ENCODE measurements around the gene AKIRIN2.

AKIRIN2 gene

GRCh38 chr6:87738744-87739143, 36.7 kb upstream of the AKIRIN2 start:
- H3K9me3 ChIP-seq (ENCODE audit: control extremely low read depth in 1 of 5, control insufficient read depth in 4 of 5, insufficient read depth in 2 of 5, low read depth in 1 of 5, low read length in 4 of 5) = no peaks in the 10 kb centered on the region
- no CpG with 5 or more reads among the region's 4 CpGs for WGBS (ENCODE audit: insufficient coverage)
- H3K27me3 ChIP-seq (replicated peaks in 2 of 5; ENCODE audit: control insufficient read depth in 4 of 5, insufficient read depth in 5 of 5, low read length in 4 of 5) = no peaks in the 10 kb centered on the region
- no peaks in the 10 kb centered on the region for H3K36me3 ChIP-seq (ENCODE audit: control insufficient read depth in 4 of 4, insufficient read depth in 4 of 4, low read length in 3 of 4)
- no peak for DNase-seq
- no peak overlapping the region for H3K4me3 ChIP-seq (ENCODE audit: control insufficient read depth in 1 of 7, extremely low read depth in 1 of 7, insufficient read depth in 4 of 7, low read depth in 2 of 7, low read length in 6 of 7)
- CTCF ChIA-PET = interaction anchor here (0.9 to 1.2 kb wide), 2 partner anchors 13 to 15 kb away, joined by 3 to 5 read pairs; no protein-coding TSS in a partner anchor
- no peak overlapping the region for H3K27ac ChIP-seq (ENCODE audit: insufficient read depth in 1 of 2, low read depth in 1 of 2, low read length in 2 of 2, poor library complexity in 1 of 2, severe bottlenecking in 2 of 2)
- POLR2A ChIA-PET = interaction anchor here (0.6 kb wide), 1 partner anchor 10 kb away, joined by 5 read pairs; no protein-coding TSS in a partner anchor
- peaks cover 0 to 3% (median 1%) of the 10 kb centered on the region in 4 experiments for H3K4me1 ChIP-seq (ENCODE audit: control extremely low read depth in 1 of 4, control insufficient read depth in 4 of 4, insufficient read depth in 4 of 4, low read length in 3 of 4)

- Histone ChIP-seq H3K4me3 (ENCODE audit: control insufficient read depth in 1 of 7, extremely low read depth in 1 of 7, insufficient read depth in 4 of 7, low read depth in 2 of 7, low read length in 6 of 7) (no peak overlapping the region), H3K27ac (ENCODE audit: insufficient read depth in 1 of 2, low read depth in 1 of 2, low read length in 2 of 2, poor library complexity in 1 of 2, severe bottlenecking in 2 of 2) (no peak overlapping the region), H3K36me3 (ENCODE audit: control insufficient read depth in 4 of 4, insufficient read depth in 4 of 4, low read length in 3 of 4) (no peaks in the 10 kb centered on the region), H3K4me1 (ENCODE audit: control extremely low read depth in 1 of 4, control insufficient read depth in 4 of 4, insufficient read depth in 4 of 4, low read length in 3 of 4) (peaks cover 0 to 3% (median 1%) of the 10 kb centered on the region in 4 experiments), H3K9me3 (ENCODE audit: control extremely low read depth in 1 of 5, control insufficient read depth in 4 of 5, insufficient read depth in 2 of 5, low read depth in 1 of 5, low read length in 4 of 5) (no peaks in the 10 kb centered on the region), H3K27me3 (replicated peaks in 2 of 5; ENCODE audit: control insufficient read depth in 4 of 5, insufficient read depth in 5 of 5, low read length in 4 of 5) (no peaks in the 10 kb centered on the region)
- POLR2A ChIA-PET = no interaction called here
- CTCF ChIA-PET = interaction anchor here (1.2 kb wide), 1 partner anchor 15 kb away, joined by 3 read pairs; no protein-coding TSS in a partner anchor
- WGBS (ENCODE audit: insufficient coverage) = 100% methylated on average over 3 of the region's 3 CpGs
- DNase-seq = no peak
Measured at GRCh38 chr6:87738000-87738399, 36.0 kb upstream of the AKIRIN2 start.

GRCh38 chr6:87736809-87737540, 34.9 kb upstream of the AKIRIN2 start:
- ChIA-PET CTCF (no interaction called here), POLR2A (no interaction called here)
- no peak overlapping the region for H3K4me3 ChIP-seq (ENCODE audit: control insufficient read depth in 1 of 7, extremely low read depth in 1 of 7, insufficient read depth in 4 of 7, low read depth in 2 of 7, low read length in 6 of 7)
- H3K36me3 ChIP-seq (ENCODE audit: control insufficient read depth in 4 of 4, insufficient read depth in 4 of 4, low read length in 3 of 4) = no peaks in the 10 kb centered on the region
- no peaks in the 10 kb centered on the region for H3K9me3 ChIP-seq (ENCODE audit: control extremely low read depth in 1 of 5, control insufficient read depth in 4 of 5, insufficient read depth in 2 of 5, low read depth in 1 of 5, low read length in 4 of 5)
- H3K27me3 ChIP-seq (replicated peaks in 2 of 5; ENCODE audit: control insufficient read depth in 4 of 5, insufficient read depth in 5 of 5, low read length in 4 of 5) = no peaks in the 10 kb centered on the region
- no peak for DNase-seq
- no peak overlapping the region for H3K27ac ChIP-seq (ENCODE audit: insufficient read depth in 1 of 2, low read depth in 1 of 2, low read length in 2 of 2, poor library complexity in 1 of 2, severe bottlenecking in 2 of 2)
- no CpG with 5 or more reads among the region's 5 CpGs for WGBS (ENCODE audit: insufficient coverage)
- H3K4me1 ChIP-seq (ENCODE audit: control extremely low read depth in 1 of 4, control insufficient read depth in 4 of 4, insufficient read depth in 4 of 4, low read length in 3 of 4) = peaks cover 5 to 9% (median 6%) of the 10 kb centered on the region in 4 experiments

- no peaks in the 10 kb centered on the region for H3K27me3 ChIP-seq (replicated peaks in 2 of 5; ENCODE audit: control insufficient read depth in 4 of 5, insufficient read depth in 5 of 5, low read length in 4 of 5)
- H3K4me3 ChIP-seq (ENCODE audit: control insufficient read depth in 1 of 7, extremely low read depth in 1 of 7, insufficient read depth in 4 of 7, low read depth in 2 of 7, low read length in 6 of 7) = peak overlapping the region in 4 of 7 experiments; percentile 24 to 50 (median 34)
- no peaks in the 10 kb centered on the region for H3K36me3 ChIP-seq (ENCODE audit: control insufficient read depth in 4 of 4, insufficient read depth in 4 of 4, low read length in 3 of 4)
- peak; percentile 90 to 96 (median 95) for DNase-seq
- H3K27ac ChIP-seq (ENCODE audit: insufficient read depth in 1 of 2, low read depth in 1 of 2, low read length in 2 of 2, poor library complexity in 1 of 2, severe bottlenecking in 2 of 2) = peak overlapping the region in 1 of 2 experiments; percentile 67
- peaks cover 5 to 35% (median 21%) of the 10 kb centered on the region in 4 experiments for H3K4me1 ChIP-seq (ENCODE audit: control extremely low read depth in 1 of 4, control insufficient read depth in 4 of 4, insufficient read depth in 4 of 4, low read length in 3 of 4)
- 0% methylated on average over 3 of the region's 4 CpGs for WGBS (ENCODE audit: insufficient coverage)
- ChIA-PET CTCF (interaction anchor here (0.6 to 2.0 kb wide), 4 partner anchors 9 to 1133 kb away, joined by 3 to 6 read pairs (median 4); no protein-coding TSS in a partner anchor), POLR2A (interaction anchor here (0.7 kb wide), 1 partner anchor 30 kb away, joined by 8 read pairs; no protein-coding TSS in a partner anchor)
- no peaks in the 10 kb centered on the region for H3K9me3 ChIP-seq (ENCODE audit: control extremely low read depth in 1 of 5, control insufficient read depth in 4 of 5, insufficient read depth in 2 of 5, low read depth in 1 of 5, low read length in 4 of 5)
Measured at GRCh38 chr6:87731818-87732661, 30.0 kb upstream of the AKIRIN2 start.

- DNase-seq = no peak
- no peaks in the 10 kb centered on the region for H3K27me3 ChIP-seq (replicated peaks in 2 of 5; ENCODE audit: control insufficient read depth in 4 of 5, insufficient read depth in 5 of 5, low read length in 4 of 5)
- no peak overlapping the region for H3K4me3 ChIP-seq (ENCODE audit: control insufficient read depth in 1 of 7, extremely low read depth in 1 of 7, insufficient read depth in 4 of 7, low read depth in 2 of 7, low read length in 6 of 7)
- ChIA-PET POLR2A (interaction anchor here (1.1 kb wide), 1 partner anchor 29 kb away, joined by 9 read pairs; no protein-coding TSS in a partner anchor), CTCF (interaction anchor here (0.6 kb wide), 1 partner anchor 1134 kb away, joined by 3 read pairs; no protein-coding TSS in a partner anchor)
- no peak overlapping the region for H3K27ac ChIP-seq (ENCODE audit: insufficient read depth in 1 of 2, low read depth in 1 of 2, low read length in 2 of 2, poor library complexity in 1 of 2, severe bottlenecking in 2 of 2)
- H3K4me1 ChIP-seq (ENCODE audit: control extremely low read depth in 1 of 4, control insufficient read depth in 4 of 4, insufficient read depth in 4 of 4, low read length in 3 of 4) = peaks cover 5 to 35% (median 21%) of the 10 kb centered on the region in 4 experiments
- no peaks in the 10 kb centered on the region for H3K9me3 ChIP-seq (ENCODE audit: control extremely low read depth in 1 of 5, control insufficient read depth in 4 of 5, insufficient read depth in 2 of 5, low read depth in 1 of 5, low read length in 4 of 5)
- no peaks in the 10 kb centered on the region for H3K36me3 ChIP-seq (ENCODE audit: control insufficient read depth in 4 of 4, insufficient read depth in 4 of 4, low read length in 3 of 4)
Measured at GRCh38 chr6:87731080-87731479, 29.0 kb upstream of the AKIRIN2 start.

GRCh38 chr6:87729965-87730719, 28.1 kb upstream of the AKIRIN2 start:
- Histone ChIP-seq H3K27ac (ENCODE audit: insufficient read depth in 1 of 2, low read depth in 1 of 2, low read length in 2 of 2, poor library complexity in 1 of 2, severe bottlenecking in 2 of 2) (no peak overlapping the region), H3K9me3 (ENCODE audit: control extremely low read depth in 1 of 5, control insufficient read depth in 4 of 5, insufficient read depth in 2 of 5, low read depth in 1 of 5, low read length in 4 of 5) (no peaks in the 10 kb centered on the region), H3K36me3 (ENCODE audit: control insufficient read depth in 4 of 4, insufficient read depth in 4 of 4, low read length in 3 of 4) (no peaks in the 10 kb centered on the region), H3K27me3 (replicated peaks in 2 of 5; ENCODE audit: control insufficient read depth in 4 of 5, insufficient read depth in 5 of 5, low read length in 4 of 5) (no peaks in the 10 kb centered on the region), H3K4me3 (ENCODE audit: control insufficient read depth in 1 of 7, extremely low read depth in 1 of 7, insufficient read depth in 4 of 7, low read depth in 2 of 7, low read length in 6 of 7) (no peak overlapping the region), H3K4me1 (ENCODE audit: control extremely low read depth in 1 of 4, control insufficient read depth in 4 of 4, insufficient read depth in 4 of 4, low read length in 3 of 4) (peaks cover 11 to 40% (median 26%) of the 10 kb centered on the region in 4 experiments)
- ChIA-PET POLR2A (interaction anchor here (1.1 kb wide), 1 partner anchor 28 kb away, joined by 9 read pairs; no protein-coding TSS in a partner anchor), CTCF (interaction anchor here (0.7 kb wide), 1 partner anchor 13 kb away, joined by 3 read pairs; no protein-coding TSS in a partner anchor)
- DNase-seq = peak in 2 of 3 donors; percentile 43 to 55
- WGBS (ENCODE audit: insufficient coverage) = 25% methylated on average over 1 of the region's 6 CpGs

Data from common myeloid progenitor, CD34-positive (primary cell).